Neuron (in vitro differentiated cells): Measurements from ENCODE around the gene PGK2.
"Not testable (repeated sequence)": the region's sequence is repeated elsewhere in the genome, so short reads cannot be mapped to it uniquely, and the experiment has no call there.

ENCODE experiments used
- H2AFZ ChIP-seq: one replicate; pipeline ENCODE4 v1.6.1; 2013; ENCODE audit warnings: low read depth, mild to moderate bottlenecking, inconsistent platforms, low read length, moderate library complexity
- H3K27me3 ChIP-seq: one replicate; pipeline ENCODE4 v1.6.1; 2013; ENCODE audit warnings: low read length; ENCODE audit not compliant: insufficient read depth
- H3K36me3 ChIP-seq: one replicate; pipeline ENCODE4 v1.6.1; 2013; ENCODE audit warnings: low read length; ENCODE audit not compliant: insufficient read depth
- H3K4me1 ChIP-seq: one replicate; pipeline ENCODE4 v1.6.1; 2013; ENCODE audit warnings: low read length; ENCODE audit not compliant: insufficient read depth
- H3K4me3 ChIP-seq: 2 replicates; pipeline ENCODE4 v1.5.1; 2013; ENCODE audit warnings: mild to moderate bottlenecking, low read length, moderate library complexity
- H3K9me3 ChIP-seq: one replicate; pipeline ENCODE4 v1.6.1; 2013; ENCODE audit warnings: low read length

The PGK2 gene

DNA sequence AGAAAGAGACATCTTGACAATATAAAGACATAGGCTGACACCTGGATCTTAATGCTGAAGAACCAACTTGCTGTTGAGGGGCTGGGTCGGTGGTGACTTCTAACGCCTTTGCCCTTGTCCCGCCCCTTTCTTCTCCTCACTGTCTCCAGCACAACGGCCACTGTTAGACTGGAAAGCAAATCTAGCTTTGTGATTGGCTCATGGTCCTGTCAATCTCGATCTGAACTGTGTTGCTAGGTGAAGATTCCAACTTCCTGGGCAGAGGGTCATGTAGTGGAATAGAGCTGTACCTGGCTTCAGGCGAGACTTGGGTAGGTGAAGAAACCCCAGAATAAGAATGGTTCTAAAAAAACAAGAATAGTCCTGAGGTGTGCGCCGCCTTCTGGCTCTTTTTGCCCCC, at the start of gene PGK2:
Gene PGK2, minus strand, starts transcription at position 110 of the 400 bp plus-strand sequence. Its CDS starts 98 bp downstream, at position 12.
- H3K9me3 ChIP-seq: no peaks in the 10 kb centered on the region
- H3K27me3 ChIP-seq: no peaks in the 10 kb centered on the region
- no peaks in the 10 kb centered on the region for H3K4me1 ChIP-seq
- H3K4me3 ChIP-seq: no peak within 1 kb of the TSS
- no peak within 1 kb of the TSS for H2AFZ ChIP-seq
- no peaks in the 10 kb centered on the region for H3K36me3 ChIP-seq

- Histone ChIP-seq H2AFZ (no peak overlapping the region), H3K4me3 (no peak overlapping the region), H3K36me3 (no peaks in the 10 kb centered on the region), H3K4me1 (no peaks in the 10 kb centered on the region), H3K9me3 (no peaks in the 10 kb centered on the region), H3K27me3 (no peaks in the 10 kb centered on the region)
These were observed 48.1 kb upstream of the PGK2 start for GRCh38 chr6:49835140-49835539.

- H3K36me3 ChIP-seq: no peaks in the 10 kb centered on the region
- no peaks in the 10 kb centered on the region for H3K9me3 ChIP-seq
- no peak overlapping the region for H2AFZ ChIP-seq
- H3K4me1 ChIP-seq: no peaks in the 10 kb centered on the region
- H3K27me3 ChIP-seq: no peaks in the 10 kb centered on the region
- no peak overlapping the region for H3K4me3 ChIP-seq
These were observed 46.3 kb upstream of the PGK2 start for GRCh38 chr6:49833386-49833785.

- Histone ChIP-seq H3K4me3 (no peak overlapping the region), H3K9me3 (no peaks in the 10 kb centered on the region), H2AFZ (no peak overlapping the region), H3K36me3 (no peaks in the 10 kb centered on the region), H3K27me3 (no peaks in the 10 kb centered on the region), H3K4me1 (no peaks in the 10 kb centered on the region)
These were observed 39.8 kb upstream of the PGK2 start for GRCh38 chr6:49826743-49827406.

- no peaks in the 10 kb centered on the region for H3K36me3 ChIP-seq
- H2AFZ ChIP-seq: no peak overlapping the region
- no peaks in the 10 kb centered on the region for H3K9me3 ChIP-seq
- no peaks in the 10 kb centered on the region for H3K27me3 ChIP-seq
- H3K4me3 ChIP-seq: no peak overlapping the region
- no peaks in the 10 kb centered on the region for H3K4me1 ChIP-seq
These were observed 28.1 kb upstream of the PGK2 start for GRCh38 chr6:49815166-49815565.

DNA sequence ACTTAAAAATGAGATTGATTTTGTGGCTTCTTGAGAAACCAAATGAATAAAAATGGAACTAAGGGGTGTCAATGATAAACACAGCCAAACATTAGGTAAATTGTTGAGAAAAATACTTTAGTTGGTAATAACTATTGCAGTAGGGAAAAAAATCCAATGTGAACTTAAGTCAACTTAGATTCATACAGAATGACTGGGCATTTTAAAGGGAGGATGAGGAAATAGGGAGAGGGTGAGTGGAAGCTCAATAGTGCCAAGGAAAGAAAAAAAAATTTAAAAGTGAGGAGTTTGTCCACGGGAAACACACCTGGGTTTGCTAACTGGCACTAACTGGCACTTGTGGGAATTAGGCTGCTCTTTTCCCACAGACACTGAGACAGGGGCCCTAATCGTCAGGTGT, 26.2 kb upstream of the PGK2 start:
- no peak overlapping the region for H2AFZ ChIP-seq
- H3K36me3 ChIP-seq: no peaks in the 10 kb centered on the region
- no peaks in the 10 kb centered on the region for H3K27me3 ChIP-seq
- H3K9me3 ChIP-seq: no peaks in the 10 kb centered on the region
- no peak overlapping the region for H3K4me3 ChIP-seq
- H3K4me1 ChIP-seq: no peaks in the 10 kb centered on the region

GRCh38 chr6:49806145-49806544, 19.1 kb upstream of the PGK2 start:
- H3K4me1 ChIP-seq: no peaks in the 10 kb centered on the region
- H3K9me3 ChIP-seq: no peaks in the 10 kb centered on the region
- H3K36me3 ChIP-seq: no peaks in the 10 kb centered on the region
- H3K27me3 ChIP-seq: no peaks in the 10 kb centered on the region
- no peak overlapping the region for H3K4me3 ChIP-seq
- no peak overlapping the region for H2AFZ ChIP-seq

- Histone ChIP-seq H2AFZ (no peak overlapping the region), H3K4me3 (no peak overlapping the region), H3K4me1 (no peaks in the 10 kb centered on the region), H3K36me3 (no peaks in the 10 kb centered on the region), H3K27me3 (no peaks in the 10 kb centered on the region), H3K9me3 (no peaks in the 10 kb centered on the region)
These were observed 18.2 kb upstream of the PGK2 start for GRCh38 chr6:49805246-49805645.

DNA sequence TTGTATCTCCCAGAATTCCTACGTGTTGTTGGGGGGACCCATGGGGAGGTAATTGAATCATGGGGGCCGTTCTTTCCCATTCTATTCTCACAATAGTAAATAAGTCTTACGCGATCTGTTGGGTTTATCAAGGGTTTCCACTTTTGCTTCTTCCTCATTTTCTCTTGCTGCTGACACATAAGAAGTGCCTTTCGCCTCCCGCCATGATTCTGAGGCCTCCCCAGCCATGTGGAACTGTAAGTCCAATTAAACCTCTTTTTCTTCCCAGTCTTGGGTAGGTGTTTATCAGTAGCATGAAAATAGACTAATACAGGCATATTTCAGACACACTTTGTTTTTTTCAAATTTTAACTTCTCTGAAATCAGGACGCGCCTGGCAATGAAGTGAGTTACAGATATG, 14.4 kb upstream of the PGK2 start:
- Histone ChIP-seq H2AFZ (no peak overlapping the region), H3K27me3 (no peaks in the 10 kb centered on the region), H3K9me3 (no peaks in the 10 kb centered on the region), H3K4me1 (no peaks in the 10 kb centered on the region), H3K36me3 (no peaks in the 10 kb centered on the region), H3K4me3 (no peak overlapping the region)

DNA sequence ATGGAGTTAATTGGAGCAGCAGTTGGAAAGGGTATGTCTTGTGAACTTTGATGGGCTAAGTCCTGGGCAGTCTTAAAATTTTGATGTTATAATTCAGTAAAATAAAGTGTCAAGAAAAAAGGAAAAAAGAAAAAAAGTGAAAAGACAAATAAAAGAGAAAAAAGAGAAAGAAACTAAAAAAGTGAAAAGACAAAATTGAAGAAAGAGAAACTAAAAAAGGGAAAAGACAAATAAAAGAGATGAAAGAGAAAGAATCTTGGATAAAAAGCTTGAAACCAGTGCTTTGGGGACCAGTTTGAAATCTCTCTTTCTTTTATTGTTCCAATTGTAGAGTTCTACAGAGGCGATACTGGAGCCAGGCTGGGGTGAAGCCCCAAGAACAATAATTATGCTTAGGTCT, 12.0 kb upstream of the PGK2 start:
- H3K36me3 ChIP-seq: no peaks in the 10 kb centered on the region
- H3K4me3 ChIP-seq: no peak overlapping the region
- no peaks in the 10 kb centered on the region for H3K27me3 ChIP-seq
- H2AFZ ChIP-seq: no peak overlapping the region
- H3K9me3 ChIP-seq: no peaks in the 10 kb centered on the region
- H3K4me1 ChIP-seq: no peaks in the 10 kb centered on the region

DNA sequence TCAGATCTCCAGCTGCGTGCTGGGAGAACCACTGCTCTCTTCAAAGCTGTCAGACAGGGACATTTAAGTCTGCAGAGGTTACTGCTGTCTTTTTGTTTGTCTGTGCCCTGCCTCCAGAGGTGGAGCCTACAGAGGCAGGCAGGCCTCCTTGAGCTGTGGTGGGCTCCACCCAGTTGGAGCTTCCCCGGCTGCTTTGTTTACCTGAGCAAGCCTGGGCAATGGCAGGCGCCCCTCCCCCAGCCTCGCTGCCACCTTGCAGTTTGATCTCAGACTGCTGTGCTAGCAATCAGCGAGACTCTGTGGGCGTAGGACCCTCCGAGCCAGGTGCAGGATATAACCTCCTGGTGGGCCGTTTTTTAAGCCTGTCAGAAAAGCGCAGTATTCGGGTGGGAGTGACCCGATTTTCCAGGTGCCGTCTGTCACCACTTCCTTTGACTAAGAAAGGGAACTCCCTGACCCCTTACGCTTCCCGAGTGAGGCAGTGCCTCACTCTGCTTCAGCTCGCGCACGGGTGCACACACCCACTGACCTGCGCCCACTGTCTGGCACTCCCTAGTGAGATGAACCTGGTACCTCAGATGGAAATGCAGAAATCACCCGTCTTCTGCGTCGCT, 9.9 kb upstream of the PGK2 start:
- not testable (repeated sequence) for H3K9me3 ChIP-seq, H3K36me3 ChIP-seq, H3K27me3 ChIP-seq, H3K4me3 ChIP-seq, H2AFZ ChIP-seq, H3K4me1 ChIP-seq

GRCh38 chr6:49790341-49790740, 3.3 kb upstream of the PGK2 start:
- no peaks in the 10 kb centered on the region for H3K9me3 ChIP-seq
- no peak overlapping the region for H2AFZ ChIP-seq
- no peaks in the 10 kb centered on the region for H3K36me3 ChIP-seq
- H3K4me1 ChIP-seq: no peaks in the 10 kb centered on the region
- no peaks in the 10 kb centered on the region for H3K27me3 ChIP-seq
- H3K4me3 ChIP-seq: no peak overlapping the region

DNA sequence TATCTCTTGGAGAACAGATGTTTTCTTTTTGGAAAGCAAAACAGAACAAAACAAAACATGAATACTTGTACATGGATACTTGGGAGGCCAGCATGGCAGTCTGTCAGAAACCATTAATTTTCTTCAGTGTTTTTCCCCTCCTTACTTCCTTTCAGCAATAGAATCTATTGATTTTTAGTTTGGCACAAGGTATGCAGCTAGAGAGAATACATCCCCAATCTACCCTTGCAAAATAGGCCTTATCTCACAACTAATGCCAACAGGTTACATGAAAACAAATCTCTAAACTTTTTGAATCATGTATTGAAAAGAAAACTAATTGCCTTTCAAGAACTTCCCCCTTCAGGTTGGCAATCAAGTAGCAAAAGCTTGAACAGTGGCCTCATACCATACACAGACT, 2.8 kb downstream of the PGK2 start:
- Histone ChIP-seq H2AFZ (no peak overlapping the region), H3K4me1 (no peaks in the 10 kb centered on the region), H3K4me3 (no peak overlapping the region), H3K27me3 (no peaks in the 10 kb centered on the region), H3K9me3 (no peaks in the 10 kb centered on the region), H3K36me3 (no peaks in the 10 kb centered on the region)

- Histone ChIP-seq H3K4me3 (no peak overlapping the region), H3K36me3 (no peaks in the 10 kb centered on the region), H3K4me1 (no peaks in the 10 kb centered on the region), H2AFZ (no peak overlapping the region), H3K9me3 (no peaks in the 10 kb centered on the region), H3K27me3 (no peaks in the 10 kb centered on the region)
These were observed 4.4 kb downstream of the PGK2 start for GRCh38 chr6:49782725-49783124.
